HG03066 (cell line): ENCODE data around the gene DRC3.

Experiments
- ATAC-seq: cut with Tn5 transposase; IDR thresholded peaks from one replicate; pipeline ENCODE4 v1.9.1; 2021; ENCODE audit warnings: low read depth; ENCODE audit not compliant: unreplicated experiment

Gene DRC3

GRCh38 chr17:17964710-17965109 lies 8.0 kb upstream of the DRC3 start:
- ATAC-seq, result no peak

GRCh38 chr17:17965152-17965721 lies 7.4 kb upstream of the DRC3 start:
- ATAC-seq, result no peak

- ATAC-seq, result no peak
Measured at GRCh38 chr17:17966399-17966798, 6.3 kb upstream of the DRC3 start.

DNA sequence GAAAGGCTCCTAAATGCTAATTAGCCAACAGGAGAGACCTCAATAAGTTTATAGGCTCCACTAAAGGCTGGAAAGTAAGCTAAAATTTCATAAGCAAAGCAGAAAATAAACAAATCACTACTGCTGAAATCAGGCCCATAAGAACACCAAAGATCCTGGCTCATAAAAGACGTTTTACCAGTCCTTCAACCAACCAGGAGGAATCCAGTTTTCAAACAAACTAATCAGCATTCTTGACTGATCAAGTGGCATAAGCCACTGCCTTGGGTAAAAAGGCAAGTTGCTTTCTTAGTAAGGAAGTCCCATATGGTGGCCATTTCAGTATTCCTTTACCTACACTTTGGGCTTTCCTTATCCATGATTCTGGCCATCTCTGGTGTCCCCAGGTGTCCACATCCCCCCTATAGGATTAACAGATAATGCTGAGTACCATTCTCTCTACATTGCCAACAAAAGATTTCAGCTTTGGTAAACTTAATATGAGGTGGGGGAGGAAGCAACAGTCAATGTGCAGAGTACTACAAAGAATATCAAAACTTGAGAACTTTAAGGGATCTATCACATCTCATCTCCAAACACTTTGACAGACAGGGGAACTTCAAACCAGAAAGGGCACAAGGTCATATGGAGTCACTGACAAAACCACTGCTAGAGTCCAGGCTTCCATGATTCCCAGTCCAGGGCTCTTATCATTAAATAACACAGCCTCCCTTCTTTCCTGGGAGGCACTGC lies 1.8 kb upstream of the DRC3 start:
- ATAC-seq, result no peak

DNA sequence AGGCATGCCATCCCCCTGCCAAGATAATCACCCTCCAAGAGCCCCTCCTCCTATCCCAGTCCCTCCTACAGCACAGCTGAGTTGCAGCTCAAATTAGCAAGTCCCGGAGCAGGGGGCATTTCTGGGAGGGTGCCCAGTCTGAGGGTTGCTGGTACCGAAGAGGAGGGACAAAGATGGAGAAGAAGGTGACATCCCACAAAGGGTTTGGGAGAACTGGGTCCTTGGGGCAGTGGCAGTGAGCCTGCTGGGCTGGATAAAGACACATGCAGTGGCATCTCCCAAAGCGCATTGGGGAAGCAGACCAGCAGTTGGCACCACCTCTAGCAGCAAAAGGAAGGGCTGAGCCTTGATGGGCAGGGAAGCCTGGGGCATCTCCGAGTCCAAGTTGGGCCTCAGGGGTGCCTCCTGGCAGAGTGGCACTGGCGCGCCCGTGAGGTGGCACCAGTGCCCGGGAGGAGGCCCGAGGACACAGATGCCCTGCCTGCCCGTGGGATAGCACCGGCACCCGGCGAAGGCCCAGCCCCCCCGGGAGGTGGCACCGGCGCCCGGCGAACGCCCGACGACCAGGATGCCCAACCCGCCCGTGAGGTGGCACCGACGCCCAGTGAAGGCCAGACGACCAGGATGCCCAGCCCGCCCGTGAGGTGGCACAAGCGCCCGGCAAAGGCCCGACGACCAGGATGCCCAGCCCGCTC lies 1.1 kb upstream of the DRC3 start:
- ATAC-seq, result no peak

DNA sequence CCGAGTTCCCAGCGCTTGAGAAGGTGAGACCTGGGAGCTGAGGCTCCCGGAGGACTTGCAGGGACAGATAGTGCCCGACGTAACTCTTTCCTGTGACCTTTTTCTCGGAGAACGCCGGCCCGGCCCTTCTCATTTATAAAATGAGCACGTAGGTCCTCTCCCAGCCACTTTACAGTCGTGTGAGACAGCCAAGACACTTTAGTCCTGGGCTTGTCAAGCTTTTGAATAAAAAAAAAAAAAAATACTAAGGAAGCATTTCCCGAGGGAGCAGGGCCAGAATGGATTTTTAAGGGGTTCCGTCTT lies 241 bp downstream of the DRC3 start:
- no peak for ATAC-seq

- ATAC-seq, result no peak
Measured at GRCh38 chr17:17975436-17975835, 2.8 kb downstream of the DRC3 start.

- ATAC-seq, result no peak
Measured at GRCh38 chr17:17976931-17977570, 4.4 kb downstream of the DRC3 start.

- ATAC-seq, result no peak
Measured at GRCh38 chr17:17978481-17979424, 6.1 kb downstream of the DRC3 start.

DNA sequence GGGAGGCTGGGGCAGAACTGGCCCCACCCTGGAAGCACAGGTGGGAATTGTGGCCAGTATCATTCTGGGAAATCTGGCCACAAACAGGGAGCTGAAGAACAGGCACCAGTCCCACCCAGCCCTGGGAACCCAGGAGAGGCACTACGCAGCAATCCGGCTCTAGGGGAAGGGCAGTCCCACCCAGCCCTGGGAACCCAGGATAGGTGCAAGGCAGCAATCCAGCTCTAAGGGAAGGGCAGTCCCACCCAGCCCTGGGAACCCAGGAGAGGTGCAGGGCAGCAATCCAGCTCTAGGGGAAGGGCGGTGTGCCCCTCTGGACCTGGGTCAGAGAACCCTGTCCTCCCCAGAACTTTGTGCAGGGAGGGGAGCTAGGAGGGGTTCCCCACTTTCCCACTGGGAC lies 7.1 kb downstream of the DRC3 start:
- no peak for ATAC-seq

GRCh38 chr17:17981330-17981729 lies 8.7 kb downstream of the DRC3 start:
- no peak for ATAC-seq

DNA sequence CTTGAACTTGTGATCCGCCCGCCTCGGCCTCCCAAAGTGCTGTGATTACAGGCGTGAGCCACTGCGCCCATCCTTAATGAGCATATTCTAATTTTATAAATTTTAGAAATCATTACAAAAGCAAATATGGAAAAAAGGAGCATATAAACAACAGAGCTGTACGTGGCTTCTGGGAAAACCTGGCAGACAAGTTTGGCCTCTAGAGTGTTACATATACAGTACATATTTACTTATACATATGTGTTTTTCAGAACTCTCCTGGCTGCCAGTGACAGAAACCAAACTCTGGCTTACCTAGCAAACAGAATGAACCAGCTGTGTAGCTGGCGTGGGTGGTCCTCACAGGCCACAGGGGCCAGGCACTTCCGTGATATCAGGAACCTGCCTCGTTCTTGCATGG lies 10.1 kb downstream of the DRC3 start:
- no peak for ATAC-seq

DNA sequence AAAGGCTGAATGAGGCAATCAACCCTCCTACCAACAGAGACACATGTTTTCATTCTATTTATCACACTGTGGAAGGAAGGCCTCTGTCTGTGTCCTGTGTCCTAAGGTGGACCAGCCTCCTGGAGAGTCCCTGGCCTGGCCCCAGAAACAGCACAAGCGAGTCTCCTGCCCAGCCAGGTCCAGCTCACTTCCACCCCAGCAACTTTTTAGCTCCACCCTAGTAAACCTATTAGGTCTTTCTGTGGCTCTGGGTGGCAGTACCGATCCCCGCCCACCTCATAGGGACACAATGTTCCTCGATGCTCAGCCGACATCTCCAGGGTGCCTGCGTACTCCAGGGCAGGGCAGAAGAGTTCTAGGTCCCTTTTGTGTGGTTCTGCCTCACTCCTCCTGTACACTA lies 10.7 kb downstream of the DRC3 start:
- ATAC-seq, result no peak

- no peak for ATAC-seq
Measured at GRCh38 chr17:17983776-17984175, 11.1 kb downstream of the DRC3 start.

- no peak for ATAC-seq
Measured at GRCh38 chr17:17985153-17985552, 12.5 kb downstream of the DRC3 start.

GRCh38 chr17:17985555-17985954 lies 12.9 kb downstream of the DRC3 start:
- ATAC-seq, result no peak

GRCh38 chr17:17987187-17987896 lies 14.7 kb downstream of the DRC3 start:
- no peak for ATAC-seq

DNA sequence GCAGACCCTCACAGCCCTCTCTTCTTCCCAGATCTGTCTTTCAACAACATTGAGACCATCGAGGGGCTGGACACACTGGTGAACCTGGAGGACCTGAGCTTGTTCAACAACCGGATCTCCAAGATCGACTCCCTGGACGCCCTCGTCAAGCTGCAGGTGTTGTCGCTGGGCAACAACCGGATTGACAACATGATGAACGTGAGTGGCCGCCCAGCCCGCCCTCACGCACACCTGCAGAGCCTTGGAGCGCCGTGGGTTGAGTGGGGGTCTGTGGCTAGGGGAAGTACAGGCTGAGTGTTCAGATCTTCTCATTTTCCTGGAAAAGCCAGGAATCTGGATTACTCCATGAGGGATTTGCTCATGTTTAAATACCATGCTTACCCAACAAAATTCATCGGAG lies 15.2 kb downstream of the DRC3 start:
- ATAC-seq, result no peak

DNA sequence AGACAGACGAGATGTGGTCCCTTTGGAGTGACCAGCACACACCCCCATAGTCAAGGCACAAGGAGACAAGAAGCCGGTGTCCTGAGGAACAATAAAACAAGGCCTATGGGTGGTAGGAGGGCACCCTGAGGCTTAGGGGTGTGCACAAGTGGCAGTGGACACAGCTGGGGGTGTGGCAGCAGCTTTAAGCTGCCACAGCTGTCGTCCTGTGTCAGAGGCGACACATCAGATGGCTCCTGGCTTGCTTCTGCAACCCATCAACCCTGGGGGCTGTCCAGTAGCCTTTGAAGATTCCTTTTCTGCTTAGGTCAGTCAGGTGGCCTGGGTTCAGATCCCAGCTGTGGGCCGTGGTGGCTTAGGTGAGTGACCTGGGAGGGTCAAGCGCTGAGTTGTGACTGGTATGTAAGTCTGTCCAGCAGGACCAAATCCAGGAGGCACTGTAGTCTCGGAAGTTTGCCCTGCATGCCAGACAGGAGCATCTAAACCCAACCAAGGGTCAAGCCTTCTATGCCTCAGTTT lies 15.8 kb downstream of the DRC3 start:
- ATAC-seq, result no peak

GRCh38 chr17:17989081-17989480 lies 16.4 kb downstream of the DRC3 start:
- no peak for ATAC-seq
